HG03432 (cell line): Measurements from ENCODE around the gene TTC33.
A peak's percentile ranks its signal among the peaks of the same experiment; 100 is the strongest.
"Not testable (repeated sequence)": the region's sequence is repeated elsewhere in the genome, so short reads cannot be mapped to it uniquely, and the experiment has no call there.

Experiments used
- ATAC-seq: cut with Tn5 transposase; IDR thresholded peaks from one replicate; pipeline ENCODE4 v1.9.1; 2021; ENCODE audit warnings: mild to moderate bottlenecking, moderate library complexity; ENCODE audit not compliant: unreplicated experiment

TTC33 gene

GRCh38 chr5:40722497-40722911, 33.3 kb downstream of the TTC33 start:
- not testable (repeated sequence) for ATAC-seq

- ATAC-seq, result no peak
Observed at GRCh38 chr5:40720069-40720468, 35.7 kb downstream of the TTC33 start.

- no peak for ATAC-seq
Observed at GRCh38 chr5:40717281-40717680, 38.5 kb downstream of the TTC33 start.

- ATAC-seq, result no peak
Observed at GRCh38 chr5:40716590-40716989, 39.2 kb downstream of the TTC33 start.

- ATAC-seq, result no peak
Observed at GRCh38 chr5:40716000-40716399, 39.8 kb downstream of the TTC33 start.

- ATAC-seq, result no peak
Observed at GRCh38 chr5:40714001-40714400, 41.8 kb downstream of the TTC33 start.

GRCh38 chr5:40710575-40710974, 45.2 kb downstream of the TTC33 start:
- ATAC-seq, result not testable (repeated sequence)

- not testable (repeated sequence) for ATAC-seq
Observed at GRCh38 chr5:40705484-40705883, 50.3 kb downstream of the TTC33 start.

GRCh38 chr5:40702027-40702426, 53.7 kb downstream of the TTC33 start:
- ATAC-seq, result not testable (repeated sequence)

GRCh38 chr5:40700116-40700782, 55.5 kb downstream of the TTC33 start:
- no peak for ATAC-seq

GRCh38 chr5:40694433-40694832, 61.3 kb downstream of the TTC33 start:
- no peak for ATAC-seq

GRCh38 chr5:40691894-40692293, 63.9 kb downstream of the TTC33 start:
- no peak for ATAC-seq

- no peak for ATAC-seq
Observed at GRCh38 chr5:40690267-40690666, 65.5 kb downstream of the TTC33 start.

- peak; percentile 74 for ATAC-seq
Observed at GRCh38 chr5:40689438-40689837, 66.3 kb downstream of the TTC33 start.

GRCh38 chr5:40688996-40689395, 66.8 kb downstream of the TTC33 start:
- ATAC-seq, result no peak

GRCh38 chr5:40688127-40688761, 67.5 kb downstream of the TTC33 start:
- peak; percentile 86 for ATAC-seq

GRCh38 chr5:40687321-40687720, 68.4 kb downstream of the TTC33 start:
- ATAC-seq, result no peak

- no peak for ATAC-seq
Observed at GRCh38 chr5:40685976-40686486, 69.7 kb downstream of the TTC33 start.

GRCh38 chr5:40685193-40685592, 70.6 kb downstream of the TTC33 start:
- ATAC-seq, result no peak

GRCh38 chr5:40683305-40683704, 72.5 kb downstream of the TTC33 start:
- ATAC-seq, result no peak

GRCh38 chr5:40682154-40683017, 73.4 kb downstream of the TTC33 start:
- ATAC-seq, result no peak
